NK-92 (cell line): Measurements from ENCODE around the gene MMP19.
"Not testable (repeated sequence)": the region's sequence is repeated elsewhere in the genome, so short reads cannot be mapped to it uniquely, and the experiment has no call there.

Experiments
- DNase-seq: peaks from one replicate; lab custom pipeline; 2025; ENCODE audit not compliant: unreplicated experiment; lab: John Stamatoyannopoulos, UW

MMP19 gene

DNA sequence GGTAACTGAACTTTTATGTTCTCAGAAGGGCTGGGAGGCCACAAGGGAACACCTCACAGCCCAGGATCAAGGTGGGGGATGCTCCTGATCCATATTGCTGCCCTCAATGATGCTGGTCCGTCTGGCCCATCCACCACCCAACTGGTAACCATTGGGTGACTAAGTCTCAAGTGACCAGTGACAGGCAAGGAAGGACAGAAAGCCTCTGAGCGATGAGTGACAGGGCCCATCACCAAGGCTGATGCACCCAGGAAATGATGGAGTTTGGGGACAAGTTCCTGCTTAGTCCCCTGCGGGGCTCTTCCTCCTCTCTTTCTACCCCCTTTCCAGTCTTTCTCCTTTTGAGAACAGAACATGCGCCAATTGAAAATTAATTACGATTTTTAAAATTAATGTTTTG, 2.6 kb upstream of the MMP19 start:
- no peak for DNase-seq

GRCh38 chr12:55844961-55845360, 2.2 kb upstream of the MMP19 start:
- no peak for DNase-seq

GRCh38 chr12:55843431-55843830, 695 bp upstream of the MMP19 start:
- no peak for DNase-seq

DNA sequence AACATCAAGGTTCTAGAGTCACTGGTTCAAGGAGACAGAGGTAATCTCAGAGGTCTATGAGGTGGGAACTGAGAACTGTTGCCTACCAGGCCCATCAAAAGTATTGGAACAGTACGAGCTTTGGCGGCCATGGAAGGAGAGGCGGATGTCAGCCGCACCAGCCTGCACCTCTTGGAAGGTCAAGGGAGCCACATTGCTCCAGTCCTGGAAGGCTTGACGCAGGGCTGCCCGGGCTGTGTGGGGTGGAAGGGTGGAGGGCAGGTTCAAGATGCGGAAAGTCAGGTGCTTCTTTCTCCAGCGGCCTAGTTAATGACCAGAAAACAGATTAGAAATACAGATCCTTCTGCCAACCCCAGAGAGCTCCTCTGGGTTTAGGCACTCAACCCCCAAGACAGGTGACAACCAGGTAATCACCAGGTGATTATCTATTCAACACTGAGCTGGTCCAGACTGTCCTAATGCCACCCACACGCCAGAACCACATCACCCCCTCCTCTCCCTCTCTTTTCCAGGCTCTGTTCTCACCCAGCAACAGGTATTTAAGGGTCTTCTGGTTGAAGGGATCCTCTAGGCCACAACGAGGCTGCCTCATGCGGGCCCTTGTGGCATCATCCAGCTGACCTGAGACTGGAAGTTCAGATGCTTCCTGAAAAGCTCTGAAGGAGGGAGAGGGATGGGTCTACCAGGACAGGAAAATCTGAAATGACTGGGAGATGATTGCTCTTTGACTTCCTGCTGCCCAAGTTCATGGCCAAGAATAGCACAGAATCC, 2.0 kb downstream of the MMP19 start:
- DNase-seq = no peak

GRCh38 chr12:55839345-55840140, 3.2 kb downstream of the MMP19 start:
- DNase-seq = no peak

DNA sequence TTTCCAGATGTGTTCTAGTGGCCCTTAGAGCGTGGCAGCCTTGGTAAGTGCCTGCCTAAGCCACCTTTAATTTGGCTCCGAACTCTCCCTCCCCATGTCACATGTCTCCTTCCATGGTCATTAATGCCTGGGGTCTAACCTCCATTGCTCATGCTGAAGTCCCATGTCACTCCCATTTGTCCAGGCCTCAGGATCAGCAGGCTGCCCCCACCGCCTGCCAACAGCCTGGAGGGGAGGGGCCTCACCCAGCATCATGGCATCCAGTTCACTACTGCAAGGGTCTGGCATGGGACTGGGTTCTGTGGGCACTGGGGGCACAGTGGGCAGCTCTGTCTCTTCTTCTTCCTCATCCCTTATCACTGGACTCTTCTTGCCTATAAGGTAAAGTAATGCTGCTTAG, 4.4 kb downstream of the MMP19 start:
- DNase-seq = no peak

DNA sequence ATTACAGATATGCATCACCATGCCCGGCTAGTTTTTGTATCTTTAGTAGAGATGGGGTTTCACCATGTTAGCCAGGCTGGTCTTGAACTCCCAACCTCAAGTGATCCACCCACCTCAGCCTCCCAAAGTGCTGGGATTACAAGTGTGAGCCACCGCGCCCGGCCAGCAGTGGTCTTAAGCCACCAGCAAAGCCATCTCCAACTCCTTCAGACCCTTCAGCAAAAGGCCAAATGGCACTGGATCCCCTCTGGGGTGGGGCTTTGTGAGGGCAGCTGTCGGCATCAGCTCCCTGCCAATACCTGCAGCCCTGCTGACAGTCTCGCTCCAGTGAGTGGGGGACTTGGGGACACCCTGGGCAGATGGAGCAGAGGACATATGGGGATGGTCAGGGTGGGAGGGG, 8.3 kb downstream of the MMP19 start:
- DNase-seq = not testable (repeated sequence)

- DNase-seq = no peak
Observed at GRCh38 chr12:55833056-55833455, 9.7 kb downstream of the MMP19 start.

DNA sequence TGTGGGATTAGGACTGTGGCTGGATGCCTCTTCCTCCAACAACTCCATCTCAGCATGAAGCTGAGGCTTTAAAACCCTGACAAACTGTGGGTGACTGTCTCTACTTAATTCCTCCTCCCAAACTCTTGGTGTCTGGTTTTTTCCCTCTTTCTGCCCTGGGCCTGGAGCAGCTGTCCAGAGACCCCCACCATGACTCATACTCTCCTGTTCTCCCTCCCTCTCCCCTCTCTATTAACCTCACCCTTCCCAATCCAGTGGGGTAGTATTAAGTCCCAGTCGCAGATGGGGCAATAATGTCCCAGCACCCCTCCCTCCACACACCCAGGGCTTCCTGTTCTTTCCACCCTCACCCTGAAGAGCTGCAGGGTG, 11.3 kb downstream of the MMP19 start:
- DNase-seq = no peak

- DNase-seq = no peak
Observed at GRCh38 chr12:55830601-55831446, 11.9 kb downstream of the MMP19 start.

GRCh38 chr12:55829967-55830600, 12.7 kb downstream of the MMP19 start:
- no peak for DNase-seq

DNA sequence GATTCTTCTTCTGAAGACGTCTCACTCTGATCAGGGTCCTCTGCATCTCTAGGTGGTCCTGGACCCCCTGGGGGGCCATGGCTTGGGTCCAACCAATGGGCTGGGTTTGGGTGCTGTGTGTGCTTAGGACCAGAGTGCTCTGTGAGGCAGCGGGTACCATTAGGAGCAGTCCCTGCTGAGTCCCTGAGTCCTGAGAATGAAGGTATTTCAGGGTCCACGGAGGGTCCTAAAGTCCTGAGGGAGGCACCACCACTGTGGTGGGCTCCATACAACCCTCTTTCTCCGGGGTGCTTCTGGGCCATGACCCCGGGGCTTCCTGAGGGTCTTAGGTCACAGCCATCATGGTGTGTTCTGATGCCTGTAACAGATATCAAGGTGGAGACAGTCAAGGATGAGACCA, 14.4 kb downstream of the MMP19 start:
- no peak for DNase-seq

DNA sequence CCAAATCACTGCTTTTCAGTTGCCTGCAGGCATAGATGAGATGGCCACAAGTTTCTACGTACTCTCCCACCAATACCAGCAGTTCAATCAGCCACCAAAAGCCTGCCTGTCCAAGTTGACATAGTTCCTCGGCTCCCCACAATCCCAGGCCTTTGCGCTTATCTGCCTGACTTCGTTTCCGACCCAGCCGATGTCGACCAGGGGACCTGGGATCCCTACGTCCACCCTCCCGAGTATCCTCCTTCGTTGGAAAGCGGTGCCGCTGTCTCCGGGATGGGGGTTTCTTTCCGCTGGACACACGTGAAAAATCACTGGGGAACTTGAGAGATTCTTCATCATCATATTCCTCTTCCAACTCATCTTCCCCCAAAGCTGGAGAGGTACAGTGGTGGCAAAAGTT, 14.9 kb downstream of the MMP19 start:
- DNase-seq = no peak

GRCh38 chr12:55824726-55825125, 18.0 kb downstream of the MMP19 start:
- no peak for DNase-seq

- no peak for DNase-seq
Observed at GRCh38 chr12:55823419-55823818, 19.3 kb downstream of the MMP19 start.

DNA sequence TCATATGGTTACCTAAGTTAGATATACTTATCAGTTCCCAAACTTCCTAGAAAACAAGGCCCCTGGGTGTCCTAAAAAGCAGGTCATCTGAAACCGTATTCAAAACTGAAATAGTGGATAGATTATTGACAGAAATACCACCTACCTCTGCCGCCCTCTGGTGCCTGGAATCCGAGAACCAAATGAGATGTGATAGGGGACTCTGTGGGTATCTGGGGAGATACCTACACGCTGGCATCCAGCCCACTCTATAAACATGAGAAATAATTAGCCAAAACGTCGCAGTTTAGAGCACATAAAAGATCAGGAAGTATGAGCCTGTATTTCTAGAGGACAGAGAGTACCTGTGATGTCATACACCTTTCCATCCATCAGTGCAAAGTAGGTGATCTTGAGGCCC, 20.5 kb downstream of the MMP19 start:
- no peak for DNase-seq

DNA sequence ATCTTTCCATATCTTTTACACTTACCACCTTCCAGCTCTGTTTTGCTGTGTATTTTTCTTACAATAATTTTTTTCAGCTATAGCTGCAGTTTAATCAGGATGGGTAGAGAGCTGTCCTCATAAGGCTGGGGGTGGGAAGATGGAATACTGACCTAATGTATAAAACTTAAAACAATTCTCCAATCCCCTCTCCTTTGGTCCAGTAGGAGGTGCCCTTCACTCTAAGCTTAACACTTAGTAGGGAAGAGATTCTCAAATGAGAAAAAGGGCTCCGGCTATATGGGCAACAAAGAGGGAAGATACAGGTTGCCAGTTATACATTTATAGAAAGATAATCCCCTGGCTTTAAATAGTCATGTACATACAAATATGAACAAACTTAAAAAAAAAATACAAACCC, 22.1 kb downstream of the MMP19 start:
- DNase-seq = no peak

- no peak for DNase-seq
Observed at GRCh38 chr12:55818886-55819285, 23.9 kb downstream of the MMP19 start.

DNA sequence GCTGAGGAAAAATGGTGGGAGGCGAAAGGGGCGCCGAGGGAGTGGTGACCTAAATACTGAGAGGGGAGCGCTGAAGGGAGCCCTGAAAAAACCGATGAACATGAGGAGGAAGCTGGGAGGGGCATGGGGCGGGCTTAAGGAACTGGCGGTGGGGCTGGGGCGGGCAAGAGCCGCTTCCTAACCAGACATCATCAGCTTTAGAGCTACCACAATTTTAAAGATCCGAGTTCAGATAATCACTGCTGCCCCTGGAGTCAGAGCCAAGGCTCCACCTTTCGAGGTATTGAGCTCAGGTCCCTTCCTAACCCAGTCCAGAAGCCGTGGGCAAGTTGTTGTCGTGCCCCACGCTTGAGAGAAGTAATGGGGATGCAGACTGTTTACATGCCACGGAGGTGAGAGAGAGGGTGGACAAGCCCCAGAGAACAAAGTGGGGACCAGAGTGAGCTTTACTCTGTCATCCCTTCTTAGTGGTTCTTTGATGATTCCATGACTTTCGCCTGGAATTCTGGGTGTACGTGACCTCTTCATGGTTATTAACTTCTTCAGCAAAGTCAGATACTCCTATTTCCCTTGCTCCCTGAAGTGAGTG, 24.5 kb downstream of the MMP19 start:
- DNase-seq = no peak

DNA sequence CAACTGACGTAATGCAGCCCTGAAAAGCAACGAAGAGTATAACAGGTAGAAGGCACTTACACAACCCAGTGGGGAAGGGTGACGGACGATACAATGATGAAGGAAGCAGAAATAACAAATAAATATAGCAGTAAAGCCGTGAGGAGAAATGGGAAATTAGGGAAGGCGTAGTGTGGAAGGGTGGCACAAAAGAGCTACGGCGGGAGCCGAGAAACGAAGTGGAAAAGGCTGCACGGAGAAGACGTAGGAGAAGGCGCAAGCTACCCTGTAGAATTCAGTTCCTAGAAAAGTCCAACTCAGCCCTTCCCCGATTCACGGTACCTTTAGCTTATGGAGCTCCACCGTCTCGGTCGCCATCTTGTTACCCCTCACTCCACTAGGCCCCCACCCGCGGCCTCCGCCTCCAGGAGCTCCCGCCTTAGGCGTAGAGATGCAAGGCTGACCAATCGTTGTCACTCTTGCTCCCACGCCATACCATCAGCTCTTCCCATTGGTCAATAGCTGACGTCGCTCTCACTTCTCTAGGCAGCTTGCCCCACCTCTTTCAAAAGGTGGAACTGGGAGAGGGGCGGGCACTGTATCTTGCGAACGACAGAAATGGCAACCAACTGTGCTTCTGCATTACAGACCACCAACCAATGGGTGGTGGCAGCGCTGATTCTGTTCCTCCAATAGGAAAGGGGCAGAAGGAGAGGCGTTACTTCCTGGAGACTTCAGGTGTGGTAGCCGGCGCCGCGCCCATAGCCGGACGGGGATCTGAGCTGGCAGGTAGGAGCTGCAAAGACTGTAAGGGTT, 25.2 kb downstream of the MMP19 start, which contains the start of the genes ORMDL2 and SARNP:
ORMDL2 (plus strand) TSS at position 697 of the 795 bp plus-strand sequence. CDS start 959 bp downstream, outside the sequence.
SARNP (minus strand) TSS at position 380 of the 795 bp plus-strand sequence; CDS start at position 357, 23 bp downstream.
- DNase-seq = peak; percentile 92
